Memory B cell (primary cell): ENCODE results near the gene DGKB.
"Not testable (repeated sequence)": the region's sequence is repeated elsewhere in the genome, so short reads cannot be mapped to it uniquely, and the experiment has no call there.

Source experiments
- ATAC-seq: fragments of 150-1000 bp; cut with Tn5 transposase; 2 replicates; pipeline ENCODE4 v1.10.0; 2021; ENCODE audit warnings: low read depth, mild to moderate bottlenecking, moderate library complexity
- DNase-seq, 2 donors: peaks; one replicate each; pipeline ENCODE4 v3.0.0; 2022; ENCODE audit warnings: low spot score in 2 of 2
- H3K27ac Mint-ChIP-seq: one replicate; pipeline ENCODE4 v1.8.0; 2022; ENCODE audit warnings: mild to moderate bottlenecking, moderate library complexity, mixed read lengths
- H3K27me3 Mint-ChIP-seq: one replicate; pipeline ENCODE4 v1.8.0; 2022; ENCODE audit warnings: mixed read lengths
- H3K36me3 Mint-ChIP-seq: one replicate; pipeline ENCODE4 v1.8.0; 2022; ENCODE audit warnings: mild to moderate bottlenecking, mixed read lengths
- H3K4me1 Mint-ChIP-seq: one replicate; pipeline ENCODE4 v1.8.0; 2022; ENCODE audit warnings: mixed read lengths
- H3K4me3 Mint-ChIP-seq: one replicate; pipeline ENCODE4 v1.8.0; 2022; ENCODE audit warnings: mild to moderate bottlenecking, moderate library complexity, mixed read lengths
- H3K9me3 Mint-ChIP-seq: one replicate; pipeline ENCODE4 v1.8.0; 2022; ENCODE audit warnings: mixed read lengths

The DGKB gene

DNA sequence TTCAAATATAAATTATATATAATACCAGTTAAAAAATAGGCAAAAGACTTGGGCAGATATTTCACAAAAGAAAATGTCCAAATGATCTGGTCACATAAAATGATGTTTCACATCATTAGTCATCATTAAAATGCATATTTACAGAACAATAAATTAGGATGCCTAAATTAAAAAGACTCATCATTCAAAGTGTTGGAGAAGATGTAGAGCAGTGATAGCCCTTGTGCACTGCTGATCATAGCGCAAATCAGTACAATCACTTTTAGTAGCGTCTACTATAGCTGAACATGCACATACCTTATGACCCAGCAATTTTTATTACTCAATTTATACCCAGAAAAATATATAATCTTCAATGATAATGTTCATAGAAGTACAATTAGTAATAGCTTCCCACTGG is 579.8 kb downstream of the DGKB start:
- ATAC-seq (no peak), DNase-seq (no peak)
- Mint-ChIP-seq H3K4me3 (no peak overlapping the region), H3K27ac (no peak overlapping the region), H3K27me3 (no peaks in the 10 kb centered on the region), H3K4me1 (no peaks in the 10 kb centered on the region), H3K36me3 (no peaks in the 10 kb centered on the region), H3K9me3 (peaks cover 4% of the 10 kb centered on the region)

DNA sequence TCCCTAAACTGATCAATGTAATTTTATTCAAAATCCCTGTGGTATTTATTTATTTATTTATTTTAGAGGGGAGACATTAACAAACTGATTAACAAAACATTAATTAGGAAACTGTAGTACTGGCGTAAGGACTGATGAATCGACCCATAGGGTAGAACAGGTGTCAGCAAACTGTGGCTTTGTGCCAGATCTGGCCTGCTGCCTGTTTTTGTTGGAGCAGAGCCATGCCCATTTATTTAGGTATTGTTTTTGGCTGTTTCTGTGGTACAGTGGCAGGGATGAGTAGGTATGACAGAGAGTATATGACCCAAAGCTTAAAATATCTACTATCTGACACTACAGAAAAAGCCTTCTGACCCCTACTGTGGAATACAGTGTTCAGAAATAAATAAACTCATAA is 580.6 kb downstream of the DGKB start:
- Mint-ChIP-seq H3K27ac (no peak overlapping the region), H3K4me3 (no peak overlapping the region)
- ATAC-seq, result no peak

DNA sequence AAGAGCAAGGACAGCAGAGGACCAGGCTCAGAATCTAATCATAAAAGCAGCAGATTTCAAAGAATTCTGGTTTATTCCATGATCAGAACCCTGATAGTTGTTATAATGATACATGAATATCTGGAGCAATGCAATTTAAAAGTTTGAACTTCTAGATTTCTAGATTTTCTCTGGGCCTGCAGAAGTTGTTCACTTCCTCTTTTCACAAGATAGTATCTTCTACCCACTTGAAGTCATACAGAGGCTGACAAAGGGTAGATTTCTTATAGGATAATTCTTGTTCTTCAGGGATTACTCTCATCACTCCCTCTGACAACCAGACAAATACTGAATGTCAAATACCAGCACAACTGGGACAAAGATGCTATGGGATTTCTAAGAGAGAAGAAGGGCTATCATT is 593.1 kb downstream of the DGKB start:
- H3K4me1 Mint-ChIP-seq, result no peaks in the 10 kb centered on the region
- DNase-seq (no peak), ATAC-seq (no peak)
- no peaks in the 10 kb centered on the region for H3K36me3 Mint-ChIP-seq
- no peak overlapping the region for H3K27ac Mint-ChIP-seq
- H3K9me3 Mint-ChIP-seq, result peaks cover 2% of the 10 kb centered on the region
- no peak overlapping the region for H3K4me3 Mint-ChIP-seq
- no peaks in the 10 kb centered on the region for H3K27me3 Mint-ChIP-seq

More for the DNA sequence above, 580.6 kb downstream of the DGKB start:
- Mint-ChIP-seq H3K4me1 (no peaks in the 10 kb centered on the region), H3K36me3 (no peaks in the 10 kb centered on the region), H3K9me3 (peaks cover 4% of the 10 kb centered on the region), H3K27me3 (no peaks in the 10 kb centered on the region)
- DNase-seq, result no peak

DNA sequence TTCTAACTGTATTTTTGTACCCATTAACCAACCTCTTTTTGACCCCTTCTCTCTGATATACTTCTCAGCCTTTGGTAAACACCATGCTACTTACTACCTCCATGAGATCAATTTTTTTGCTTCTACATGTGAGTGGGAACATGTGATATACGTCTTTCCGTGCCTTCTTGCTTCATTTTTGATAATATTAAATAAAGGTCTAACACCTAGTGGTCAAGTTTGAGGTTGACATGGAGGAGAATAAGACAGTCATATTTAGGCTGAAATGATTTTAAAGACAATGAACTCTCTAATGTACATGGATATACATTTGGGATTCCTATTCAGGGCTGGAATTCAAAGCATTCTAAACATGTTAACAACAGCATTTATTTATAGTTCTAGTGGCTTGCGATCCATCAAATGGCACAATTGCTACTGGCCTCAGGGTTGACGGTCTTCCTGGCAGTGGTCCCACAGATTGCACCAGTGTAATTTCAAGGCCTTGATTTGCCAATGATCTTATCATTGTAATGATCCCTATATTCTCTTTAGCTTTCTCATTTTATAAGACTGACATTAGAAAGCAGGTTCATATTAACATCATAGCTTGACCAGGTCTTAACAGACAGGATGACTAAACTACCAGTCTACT is 597.2 kb downstream of the DGKB start:
- ATAC-seq (no peak), DNase-seq (no peak)
- Mint-ChIP-seq H3K4me1 (no peaks in the 10 kb centered on the region), H3K4me3 (no peak overlapping the region), H3K27me3 (no peaks in the 10 kb centered on the region), H3K27ac (no peak overlapping the region), H3K9me3 (peaks cover 4% of the 10 kb centered on the region), H3K36me3 (no peaks in the 10 kb centered on the region)

DNA sequence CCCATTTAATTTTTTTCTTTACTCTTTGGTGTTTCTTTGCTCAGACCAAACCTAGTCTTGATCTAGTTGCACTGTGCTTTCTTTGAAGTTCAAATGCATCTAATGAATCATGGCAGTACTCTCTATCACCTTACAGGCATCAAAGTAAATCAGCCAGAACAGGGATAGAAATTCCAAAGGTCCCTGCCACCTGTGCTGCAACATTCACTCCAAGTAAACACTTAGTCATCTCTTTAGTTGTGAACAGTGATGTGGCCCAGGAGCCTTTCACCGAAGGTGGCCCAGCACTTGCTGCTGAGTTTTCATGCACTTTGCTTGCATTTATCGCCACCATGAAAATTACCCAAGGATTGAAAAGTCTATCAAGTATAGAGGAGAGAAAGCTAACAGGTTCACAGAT is 599.0 kb downstream of the DGKB start:
- H3K4me3 Mint-ChIP-seq, result no peak overlapping the region
- H3K36me3 Mint-ChIP-seq, result no peaks in the 10 kb centered on the region
- DNase-seq (no peak), ATAC-seq (no peak)
- no peak overlapping the region for H3K27ac Mint-ChIP-seq
- no peaks in the 10 kb centered on the region for H3K27me3 Mint-ChIP-seq
- no peaks in the 10 kb centered on the region for H3K4me1 Mint-ChIP-seq
- H3K9me3 Mint-ChIP-seq, result peaks cover 4% of the 10 kb centered on the region

DNA sequence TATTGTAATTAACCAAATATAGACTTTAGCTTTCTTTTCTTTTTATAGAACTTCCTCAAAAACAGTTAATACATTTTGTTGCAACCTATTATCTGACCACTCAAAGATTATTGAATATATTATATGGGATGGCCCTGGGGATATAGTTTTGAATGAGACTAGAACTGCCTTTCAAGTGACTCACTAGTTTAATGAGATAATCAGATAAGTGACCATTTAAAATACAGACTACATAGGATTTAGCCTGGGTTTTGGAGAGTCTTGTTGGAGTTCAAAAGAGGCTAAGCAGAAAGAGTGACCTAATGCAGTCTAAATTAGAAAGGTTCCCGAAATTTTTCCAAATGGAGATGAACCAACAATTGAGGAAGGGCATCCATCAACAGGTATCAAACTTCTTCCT is 607.9 kb downstream of the DGKB start:
- Mint-ChIP-seq H3K9me3 (peaks cover 4% of the 10 kb centered on the region), H3K27ac (no peak overlapping the region), H3K4me3 (no peak overlapping the region), H3K27me3 (no peaks in the 10 kb centered on the region), H3K4me1 (no peaks in the 10 kb centered on the region), H3K36me3 (no peaks in the 10 kb centered on the region)
- no peak for DNase-seq
- ATAC-seq, result no peak

DNA sequence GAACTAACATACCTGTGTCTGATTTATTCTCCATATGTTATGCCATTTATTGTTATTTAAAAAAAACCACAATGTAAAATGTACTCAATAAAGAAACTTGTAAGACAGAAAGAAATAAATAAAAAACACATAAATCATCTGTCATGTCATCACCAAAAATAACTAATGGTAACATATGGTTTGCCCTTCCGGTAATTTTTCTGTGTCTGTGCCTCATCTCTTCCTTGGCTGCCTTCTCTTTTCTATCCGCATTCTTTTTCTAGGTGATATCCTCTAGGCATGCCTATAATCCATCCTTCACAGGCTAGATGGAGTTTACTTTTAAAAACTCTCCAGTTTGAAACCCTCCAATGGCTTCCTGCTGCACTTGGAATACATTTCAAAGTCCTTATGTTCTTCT is 609.1 kb downstream of the DGKB start:
- Mint-ChIP-seq H3K27ac (no peak overlapping the region), H3K9me3 (peaks cover 4% of the 10 kb centered on the region)
- no peak for ATAC-seq

DNA sequence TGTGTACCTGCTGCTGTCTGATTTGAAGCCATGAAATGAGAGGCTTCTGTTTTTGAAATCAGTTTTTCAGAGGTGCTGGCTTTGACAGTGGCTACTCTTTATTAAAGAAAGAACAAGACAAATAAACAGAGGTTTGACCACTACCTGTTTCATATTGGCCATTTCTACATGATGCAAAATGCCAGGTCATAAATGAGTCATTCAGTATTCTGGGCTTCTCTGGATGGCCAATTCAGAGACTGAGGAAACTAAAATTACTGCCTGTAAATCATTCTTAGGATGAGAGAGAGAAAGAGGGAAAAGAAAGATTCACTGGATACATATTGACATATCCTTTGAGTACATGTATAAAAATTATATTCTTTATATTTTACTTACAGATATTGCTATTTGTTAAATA is 609.8 kb downstream of the DGKB start:
- Mint-ChIP-seq H3K4me1 (no peaks in the 10 kb centered on the region), H3K36me3 (no peaks in the 10 kb centered on the region), H3K4me3 (no peak overlapping the region), H3K9me3 (peaks cover 4% of the 10 kb centered on the region), H3K27me3 (no peaks in the 10 kb centered on the region), H3K27ac (no peak overlapping the region)
- DNase-seq, result no peak
- no peak for ATAC-seq

More for the DNA sequence above, 609.1 kb downstream of the DGKB start:
- no peaks in the 10 kb centered on the region for H3K27me3 Mint-ChIP-seq
- DNase-seq, result no peak
- no peaks in the 10 kb centered on the region for H3K4me1 Mint-ChIP-seq
- H3K36me3 Mint-ChIP-seq, result no peaks in the 10 kb centered on the region
- H3K4me3 Mint-ChIP-seq, result no peak overlapping the region

DNA sequence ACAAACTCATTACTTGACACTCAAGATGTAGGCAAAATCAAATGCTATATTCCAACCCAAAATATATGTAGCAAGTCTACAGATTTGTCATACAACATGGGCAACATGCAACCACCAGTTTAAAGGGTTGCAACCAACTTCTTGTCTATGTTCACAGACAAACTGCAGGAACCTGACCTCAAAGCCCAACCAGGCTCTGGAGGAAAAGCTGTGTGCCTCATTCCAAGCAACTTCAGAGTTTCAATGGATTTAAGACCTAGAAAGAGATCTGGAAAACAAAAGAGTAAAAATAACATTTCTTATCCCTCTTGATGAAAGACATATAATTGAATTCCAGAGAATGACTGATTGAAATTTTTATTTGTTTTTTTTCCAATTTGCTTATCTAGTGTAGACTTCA is 612.6 kb downstream of the DGKB start:
- Mint-ChIP-seq H3K4me3 (no peak overlapping the region), H3K4me1 (no peaks in the 10 kb centered on the region), H3K27ac (no peak overlapping the region), H3K27me3 (no peaks in the 10 kb centered on the region), H3K9me3 (no peaks in the 10 kb centered on the region), H3K36me3 (no peaks in the 10 kb centered on the region)
- DNase-seq, result no peak
- ATAC-seq, result no peak

DNA sequence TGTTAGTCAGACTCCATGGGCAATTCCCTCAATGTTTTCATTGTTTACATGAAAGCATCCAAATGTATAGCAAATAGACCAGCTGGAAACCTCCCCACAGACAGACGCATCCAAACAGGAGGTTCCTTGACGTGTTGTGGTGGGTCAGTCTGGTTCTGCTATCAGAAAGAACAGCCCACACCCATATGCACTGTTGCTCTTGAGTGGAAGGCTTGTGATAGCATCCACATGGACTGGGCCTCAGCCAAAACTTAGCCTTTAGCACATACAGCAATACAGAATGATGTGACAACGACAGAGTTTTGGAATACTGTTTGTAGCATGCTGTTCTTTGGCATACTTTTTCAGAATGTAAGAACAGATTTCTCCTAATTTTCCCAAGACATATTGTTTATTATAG is 613.9 kb downstream of the DGKB start:
- Mint-ChIP-seq H3K27ac (no peak overlapping the region), H3K4me3 (no peak overlapping the region), H3K4me1 (no peaks in the 10 kb centered on the region), H3K36me3 (no peaks in the 10 kb centered on the region), H3K27me3 (no peaks in the 10 kb centered on the region), H3K9me3 (no peaks in the 10 kb centered on the region)
- DNase-seq, result no peak
- ATAC-seq, result no peak

DNA sequence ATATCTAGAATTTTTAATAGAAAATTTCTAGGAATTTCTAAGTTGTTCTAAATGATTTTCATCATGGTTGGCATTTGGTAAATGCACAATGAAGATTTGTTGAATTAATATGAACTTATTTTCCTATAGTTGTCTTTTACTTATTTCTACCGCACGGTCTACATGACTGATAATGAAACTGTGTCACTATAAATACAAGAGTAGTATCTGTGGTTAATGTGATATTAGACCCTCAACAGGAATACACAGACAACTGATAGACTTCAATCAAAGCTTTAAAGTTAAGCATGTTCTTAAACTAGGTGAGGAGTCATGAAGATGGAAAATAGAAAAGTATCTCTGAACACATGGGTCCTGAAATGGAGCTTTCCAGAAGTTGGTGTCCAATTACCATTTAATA is 615.2 kb downstream of the DGKB start:
- Mint-ChIP-seq H3K27ac (no peak overlapping the region), H3K4me3 (no peak overlapping the region)

DNA sequence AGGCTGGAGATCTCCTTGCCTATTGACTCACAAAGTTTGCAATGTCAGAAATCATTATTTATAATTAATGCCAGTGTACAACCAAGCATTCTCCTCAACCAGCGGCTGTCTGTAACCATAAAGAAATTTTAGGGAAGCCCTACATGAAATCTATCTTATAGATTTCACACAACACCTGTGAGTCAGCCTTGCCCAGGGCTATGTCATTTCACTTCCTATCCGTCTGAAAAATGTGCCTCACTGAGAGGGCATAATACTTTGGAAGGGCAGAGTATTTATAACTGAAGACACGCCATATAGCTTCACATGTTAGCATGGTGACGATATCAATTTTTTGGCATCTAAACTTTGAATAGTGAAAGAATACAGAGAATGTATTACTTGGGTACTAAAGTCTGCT is 616.5 kb downstream of the DGKB start:
- H3K4me1 Mint-ChIP-seq, result no peaks in the 10 kb centered on the region
- DNase-seq (no peak), ATAC-seq (no peak)
- H3K36me3 Mint-ChIP-seq, result no peaks in the 10 kb centered on the region
- H3K27me3 Mint-ChIP-seq, result no peaks in the 10 kb centered on the region
- no peak overlapping the region for H3K27ac Mint-ChIP-seq
- no peaks in the 10 kb centered on the region for H3K9me3 Mint-ChIP-seq
- H3K4me3 Mint-ChIP-seq, result no peak overlapping the region

More for the DNA sequence above, 615.2 kb downstream of the DGKB start:
- H3K27me3 Mint-ChIP-seq, result no peaks in the 10 kb centered on the region
- H3K36me3 Mint-ChIP-seq, result no peaks in the 10 kb centered on the region
- H3K9me3 Mint-ChIP-seq, result no peaks in the 10 kb centered on the region
- DNase-seq, result no peak
- no peaks in the 10 kb centered on the region for H3K4me1 Mint-ChIP-seq
- no peak for ATAC-seq

DNA sequence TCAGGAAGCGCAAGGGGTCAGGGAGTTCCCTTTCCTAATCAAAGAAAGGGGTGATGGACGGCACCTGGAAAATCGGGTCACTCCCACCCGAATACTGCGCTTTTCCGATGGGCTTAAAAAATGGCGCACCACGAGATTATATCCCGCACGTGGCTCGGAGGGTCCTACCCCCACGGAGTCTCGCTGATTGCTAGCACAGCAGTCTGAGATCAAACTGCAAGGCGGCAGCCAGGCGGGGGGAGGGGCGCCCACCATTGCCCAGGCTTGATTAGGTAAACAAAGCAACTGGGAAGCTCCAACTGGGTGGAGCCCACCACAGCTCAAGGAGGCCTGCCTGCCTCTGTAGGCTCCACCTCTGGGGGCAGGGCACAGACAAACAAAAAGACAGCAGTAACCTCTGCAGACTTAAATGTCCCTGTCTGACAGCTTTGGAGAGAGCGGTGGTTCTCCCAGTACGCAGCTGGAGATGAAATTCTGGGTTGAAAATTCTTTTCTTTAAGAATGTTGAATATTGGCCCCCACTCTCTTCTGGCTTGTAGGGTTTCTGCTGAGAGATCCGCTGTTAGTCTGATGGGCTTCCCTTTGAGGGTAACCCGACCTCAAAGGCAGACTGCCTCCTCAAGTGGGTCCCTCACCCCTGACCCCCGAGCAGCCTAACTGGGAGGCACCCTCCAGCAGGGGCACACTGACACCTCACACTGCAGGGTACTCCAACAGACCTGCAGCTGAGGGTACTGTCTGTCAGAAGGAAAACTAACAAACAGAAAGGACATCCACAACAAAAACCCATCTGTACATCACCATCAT is 623.3 kb downstream of the DGKB start:
- ATAC-seq, H3K27me3 Mint-ChIP-seq, H3K4me1 Mint-ChIP-seq, H3K4me3 Mint-ChIP-seq, H3K9me3 Mint-ChIP-seq, H3K27ac Mint-ChIP-seq, DNase-seq, H3K36me3 Mint-ChIP-seq: not testable (repeated sequence)

DNA sequence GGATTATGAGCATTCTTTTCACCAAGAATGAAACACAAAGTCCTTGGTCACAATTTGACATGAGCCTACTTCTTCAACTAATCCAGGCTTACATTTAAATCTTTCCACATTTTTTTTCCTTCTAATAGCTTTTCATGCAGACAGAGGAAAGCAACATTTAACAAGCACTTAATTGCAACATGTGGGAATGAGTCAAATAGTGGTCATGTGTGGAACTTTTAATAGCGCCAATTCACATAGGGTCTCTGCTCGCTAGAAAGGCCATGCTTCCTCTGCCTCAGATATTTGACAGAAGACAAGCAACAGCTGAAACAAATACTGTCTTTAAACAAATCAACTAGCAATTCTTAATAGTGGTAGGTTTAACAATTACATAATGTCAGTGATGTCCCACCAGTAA is 627.2 kb downstream of the DGKB start:
- DNase-seq, result no peak
- Mint-ChIP-seq H3K36me3 (no peaks in the 10 kb centered on the region), H3K27ac (no peak overlapping the region), H3K4me1 (no peaks in the 10 kb centered on the region), H3K4me3 (no peak overlapping the region), H3K9me3 (peaks cover 2% of the 10 kb centered on the region), H3K27me3 (no peaks in the 10 kb centered on the region)
- no peak for ATAC-seq

DNA sequence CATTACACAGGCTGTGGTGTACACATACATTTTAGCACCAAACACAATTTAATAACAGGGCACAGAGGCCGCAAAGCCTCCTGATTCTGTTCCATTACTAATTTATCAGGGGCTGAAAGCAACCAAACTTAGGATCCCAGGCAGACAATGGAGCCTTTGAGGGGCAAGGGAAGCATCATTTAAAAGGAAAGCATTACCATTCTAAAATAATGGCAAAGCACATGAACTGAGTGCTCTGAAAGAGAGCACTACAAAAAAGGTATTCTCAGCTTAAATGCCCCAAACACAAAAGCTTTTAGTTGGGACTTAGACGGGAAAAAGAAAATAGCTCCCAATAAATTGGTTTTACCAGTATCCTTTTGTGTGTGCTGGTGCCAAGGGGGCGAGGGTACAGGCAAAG is 631.1 kb downstream of the DGKB start:
- no peak for ATAC-seq
- no peak overlapping the region for H3K27ac Mint-ChIP-seq
- no peak overlapping the region for H3K4me3 Mint-ChIP-seq
- H3K4me1 Mint-ChIP-seq, result no peaks in the 10 kb centered on the region
- no peaks in the 10 kb centered on the region for H3K9me3 Mint-ChIP-seq
- no peaks in the 10 kb centered on the region for H3K36me3 Mint-ChIP-seq
- DNase-seq, result no peak
- H3K27me3 Mint-ChIP-seq, result no peaks in the 10 kb centered on the region
